CD4-positive, alpha-beta T cell treated with Interleukin-10 for 1 hour (primary cell): Measurements from ENCODE around the gene PLPPR3.

ENCODE experiments used
- DNase-seq: peaks from one replicate; pipeline ENCODE4 v3.0.0-alpha.2; 2020

Gene PLPPR3

GRCh38 chr19:795073-795611, 26.6 kb downstream of the PLPPR3 start:
- no peak for DNase-seq

GRCh38 chr19:793806-794205, 27.9 kb downstream of the PLPPR3 start:
- no peak for DNase-seq

GRCh38 chr19:792306-792885, 29.4 kb downstream of the PLPPR3 start:
- no peak for DNase-seq

- no peak for DNase-seq
Observed at GRCh38 chr19:791567-792305, 30.0 kb downstream of the PLPPR3 start.

GRCh38 chr19:791007-791566, 30.7 kb downstream of the PLPPR3 start:
- no peak for DNase-seq

- DNase-seq, result no peak
Observed at GRCh38 chr19:789701-790060, 32.1 kb downstream of the PLPPR3 start.

- no peak for DNase-seq
Observed at GRCh38 chr19:788983-789700, 32.6 kb downstream of the PLPPR3 start.

- DNase-seq, result no peak
Observed at GRCh38 chr19:788686-788982, 33.1 kb downstream of the PLPPR3 start.

GRCh38 chr19:787536-787935, 34.2 kb downstream of the PLPPR3 start:
- DNase-seq, result no peak

- DNase-seq, result no peak
Observed at GRCh38 chr19:784541-784940, 37.2 kb downstream of the PLPPR3 start.

- DNase-seq, result no peak
Observed at GRCh38 chr19:782878-783668, 38.7 kb downstream of the PLPPR3 start.

GRCh38 chr19:782185-782877, 39.4 kb downstream of the PLPPR3 start:
- DNase-seq, result no peak

GRCh38 chr19:781800-782184, 40.0 kb downstream of the PLPPR3 start:
- no peak for DNase-seq

- no peak for DNase-seq
Observed at GRCh38 chr19:780935-781334, 40.8 kb downstream of the PLPPR3 start.

- no peak for DNase-seq
Observed at GRCh38 chr19:778910-779653, 42.7 kb downstream of the PLPPR3 start.

- DNase-seq, result no peak
Observed at GRCh38 chr19:776549-776948, 45.2 kb downstream of the PLPPR3 start.

- DNase-seq, result no peak
Observed at GRCh38 chr19:772730-773436, 48.9 kb downstream of the PLPPR3 start.

- DNase-seq, result no peak
Observed at GRCh38 chr19:772063-772462, 49.7 kb downstream of the PLPPR3 start.

GRCh38 chr19:771332-771785, 50.4 kb downstream of the PLPPR3 start:
- peak; percentile 35 for DNase-seq

GRCh38 chr19:769616-770015, 52.1 kb downstream of the PLPPR3 start:
- DNase-seq, result no peak

- no peak for DNase-seq
Observed at GRCh38 chr19:768424-768823, 53.3 kb downstream of the PLPPR3 start.
